Measurements from ENCODE around the gene TMEM72.

The TMEM72 gene

GRCh38 chr10:44949915-44950314 lies 38.8 kb downstream of the TMEM72 start:
- no peak for DNase-seq (ENCODE audit: low read depth)
- H3K4me3 ChIP-seq (ENCODE audit: low read depth, low read length) = no peak overlapping the region
- TF ChIP-seq CTCF (IDR thresholded peaks at IDR 0.05; ENCODE audit: low read depth, low read length, missing control alignments) = no peak
- in situ Hi-C loops (cut with HindIII; ENCODE audit: low sequenced_read_pairs) = no loop called here

DNA sequence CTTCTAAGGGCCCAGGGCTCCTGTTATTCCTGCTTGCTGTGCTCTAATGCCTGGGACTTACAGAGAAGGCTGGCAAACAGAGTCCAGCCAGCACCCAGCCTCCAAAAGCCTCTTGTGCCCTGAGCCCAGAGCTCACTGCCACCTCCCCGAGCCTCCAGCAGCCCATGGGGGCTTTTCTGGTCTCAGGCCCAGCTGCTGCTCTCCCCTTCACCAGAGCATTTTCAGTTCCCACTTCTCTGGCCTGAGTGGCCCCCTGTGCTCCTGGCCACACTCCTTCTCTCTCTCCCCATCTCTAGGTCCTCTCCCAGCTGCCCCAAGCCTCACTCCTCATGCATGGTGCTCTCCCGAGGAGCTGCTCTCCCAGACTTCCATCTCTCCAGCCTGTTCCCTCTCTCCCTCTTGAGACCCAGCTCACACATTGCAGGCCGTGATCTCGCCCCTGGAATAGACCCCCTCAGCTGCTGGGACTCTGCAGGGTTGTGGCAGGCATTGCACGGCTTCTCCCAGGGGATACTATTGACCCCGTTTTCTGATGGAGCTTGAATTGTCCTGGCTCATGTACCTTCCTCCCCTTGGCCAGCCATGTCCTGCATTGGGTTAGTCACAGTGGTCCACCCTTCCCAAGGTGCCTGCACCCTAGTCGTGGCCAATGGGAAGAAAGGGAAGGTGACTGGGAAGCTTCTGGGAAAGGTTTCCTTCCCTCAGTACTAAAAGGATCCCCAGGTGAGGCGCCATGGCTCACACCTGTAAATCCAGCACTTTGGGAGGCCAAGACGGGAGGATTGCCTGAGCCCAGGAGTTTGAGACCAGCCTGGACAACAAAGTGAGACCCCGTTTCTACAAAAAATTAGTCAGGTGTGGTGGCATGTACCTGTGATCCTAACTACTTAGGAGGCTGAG lies 39.4 kb downstream of the TMEM72 start:
- no peak overlapping the region for H3K4me3 ChIP-seq (ENCODE audit: low read depth, low read length)
- in situ Hi-C loops (cut with HindIII; ENCODE audit: low sequenced_read_pairs) = no loop called here
- TF ChIP-seq CTCF (IDR thresholded peaks at IDR 0.05; ENCODE audit: low read depth, low read length, missing control alignments) = no peak
- DNase-seq (ENCODE audit: low read depth) = no peak

DNA sequence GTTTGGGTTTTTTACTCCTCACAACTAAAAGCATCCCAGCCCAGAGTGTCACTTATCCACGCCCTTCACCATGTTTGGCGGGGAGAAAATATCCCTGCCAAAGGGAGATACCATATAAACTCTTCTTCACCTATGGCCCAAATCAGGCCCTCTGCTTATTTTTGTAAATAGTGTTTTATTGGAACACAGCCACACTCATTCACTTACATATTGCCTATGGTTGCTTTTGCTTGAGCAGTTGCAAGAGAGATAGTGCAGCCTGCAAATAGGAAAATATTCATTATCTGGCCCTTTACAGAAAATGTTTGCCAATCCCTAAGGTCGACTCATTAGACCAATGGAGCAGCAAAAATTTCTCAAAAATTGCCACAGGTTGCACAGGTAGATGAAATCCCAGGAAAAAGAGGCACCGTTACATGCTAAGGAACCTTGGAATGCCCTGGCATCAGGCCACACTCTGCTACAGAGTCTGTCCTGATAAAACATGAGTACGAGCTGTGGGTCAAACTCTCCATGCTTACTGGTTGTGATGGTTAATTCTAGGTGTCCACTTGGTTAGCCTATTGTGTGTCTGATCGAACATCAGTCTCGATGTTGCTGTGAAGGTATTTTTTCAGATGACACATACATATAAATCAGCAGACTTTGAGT lies 40.6 kb downstream of the TMEM72 start:
- no peak for TF ChIP-seq CTCF (IDR thresholded peaks at IDR 0.05; ENCODE audit: low read depth, low read length, missing control alignments)
- no peak overlapping the region for H3K4me3 ChIP-seq (ENCODE audit: low read depth, low read length)
- in situ Hi-C loops (cut with HindIII; ENCODE audit: low sequenced_read_pairs) = no loop called here
- no peak for DNase-seq (ENCODE audit: low read depth)

- in situ Hi-C loops (cut with HindIII; ENCODE audit: low sequenced_read_pairs) = no loop called here
- no peak for TF ChIP-seq CTCF (IDR thresholded peaks at IDR 0.05; ENCODE audit: low read depth, low read length, missing control alignments)
- no peak overlapping the region for H3K4me3 ChIP-seq (ENCODE audit: low read depth, low read length)
- DNase-seq (ENCODE audit: low read depth) = no peak
Observed at GRCh38 chr10:44952779-44953231, 41.7 kb downstream of the TMEM72 start.

GRCh38 chr10:44954042-44954441 lies 42.9 kb downstream of the TMEM72 start:
- TF ChIP-seq CTCF (IDR thresholded peaks at IDR 0.05; ENCODE audit: low read depth, low read length, missing control alignments) = no peak
- in situ Hi-C loops (cut with HindIII; ENCODE audit: low sequenced_read_pairs) = no loop called here
- H3K4me3 ChIP-seq (ENCODE audit: low read depth, low read length) = no peak overlapping the region
- DNase-seq (ENCODE audit: low read depth) = no peak

- in situ Hi-C loops (cut with HindIII; ENCODE audit: low sequenced_read_pairs) = no loop called here
Observed at GRCh38 chr10:44954962-44955361, 43.8 kb downstream of the TMEM72 start.

More at GRCh38 chr10:44954962-44955361, 43.8 kb downstream of the TMEM72 start:
- no peak overlapping the region for H3K4me3 ChIP-seq (ENCODE audit: low read depth, low read length)
- DNase-seq (ENCODE audit: low read depth) = no peak
- TF ChIP-seq CTCF (IDR thresholded peaks at IDR 0.05; ENCODE audit: low read depth, low read length, missing control alignments) = no peak

Measured in astrocyte of the cerebellum (primary cell).